ENCODE results near the gene PSMA3.

Gene PSMA3

DNA sequence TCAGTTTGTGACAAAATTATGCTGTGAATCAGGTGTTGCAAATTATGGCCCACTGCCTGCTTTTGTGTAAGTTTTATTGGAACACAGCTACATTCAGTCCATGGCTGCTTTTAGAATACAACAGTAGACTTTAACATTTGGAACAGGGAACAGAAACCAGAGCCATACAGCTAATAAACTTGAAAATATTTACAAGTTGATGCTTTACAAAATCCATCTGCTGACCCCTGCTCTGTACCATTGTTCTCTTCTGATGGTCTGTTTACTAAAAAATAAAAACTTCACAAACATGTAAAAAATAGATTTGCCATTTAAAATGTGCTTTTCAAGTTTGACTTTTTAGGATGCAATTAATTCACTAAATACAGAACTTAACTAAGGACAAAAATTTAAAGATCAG lies 20.8 kb downstream of the PSMA3 start:
- H3K9me3 ChIP-seq = no peaks in the 10 kb centered on the region

DNA sequence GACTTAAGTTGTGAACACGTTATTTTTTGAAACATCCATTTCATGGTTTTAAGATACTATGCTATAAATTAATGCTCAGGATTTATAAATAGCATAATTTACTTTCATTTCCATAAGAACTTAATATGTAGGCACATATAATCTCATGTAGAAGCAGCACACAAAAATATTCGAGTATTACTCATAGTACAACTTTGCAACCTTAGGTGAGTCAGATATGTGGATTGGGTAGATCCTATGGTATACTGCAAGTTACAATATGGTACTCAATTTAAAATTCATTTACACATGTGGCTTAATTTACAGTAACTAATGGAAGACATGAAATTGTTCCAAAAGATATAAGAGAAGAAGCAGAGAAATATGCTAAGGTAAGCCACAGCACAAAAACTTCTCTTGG lies 26.0 kb downstream of the PSMA3 start:
- Histone ChIP-seq H3K36me3 (peaks cover 88% of the 10 kb centered on the region), H3K4me2 (no peak overlapping the region), H3K9me3 (no peaks in the 10 kb centered on the region), H4K20me1 (peaks cover 99% of the 10 kb centered on the region), H3K27ac (no peak overlapping the region), H3K4me1 (peaks cover 12% of the 10 kb centered on the region; the same call in 1 of the 2 replicates), H3K4me3 (no peak overlapping the region), H3K9ac (no peak overlapping the region), H3K27me3 (no peaks in the 10 kb centered on the region)
- no peak for TF ChIP-seq Cebpa-rat (IDR thresholded peaks at IDR 0.05)

More for the DNA sequence above, 20.8 kb downstream of the PSMA3 start:
- peaks cover 98% of the 10 kb centered on the region for H4K20me1 ChIP-seq
- no peak for TF ChIP-seq Cebpa-rat (IDR thresholded peaks at IDR 0.05)
- no peak overlapping the region for H3K4me3 ChIP-seq
- no peak overlapping the region for H3K9ac ChIP-seq
- H3K36me3 ChIP-seq = peaks cover 99% of the 10 kb centered on the region
- no peaks in the 10 kb centered on the region for H3K27me3 ChIP-seq
- H3K4me2 ChIP-seq = no peak overlapping the region
- no peaks in the 10 kb centered on the region for H3K4me1 ChIP-seq
- H3K27ac ChIP-seq = no peak overlapping the region

DNA sequence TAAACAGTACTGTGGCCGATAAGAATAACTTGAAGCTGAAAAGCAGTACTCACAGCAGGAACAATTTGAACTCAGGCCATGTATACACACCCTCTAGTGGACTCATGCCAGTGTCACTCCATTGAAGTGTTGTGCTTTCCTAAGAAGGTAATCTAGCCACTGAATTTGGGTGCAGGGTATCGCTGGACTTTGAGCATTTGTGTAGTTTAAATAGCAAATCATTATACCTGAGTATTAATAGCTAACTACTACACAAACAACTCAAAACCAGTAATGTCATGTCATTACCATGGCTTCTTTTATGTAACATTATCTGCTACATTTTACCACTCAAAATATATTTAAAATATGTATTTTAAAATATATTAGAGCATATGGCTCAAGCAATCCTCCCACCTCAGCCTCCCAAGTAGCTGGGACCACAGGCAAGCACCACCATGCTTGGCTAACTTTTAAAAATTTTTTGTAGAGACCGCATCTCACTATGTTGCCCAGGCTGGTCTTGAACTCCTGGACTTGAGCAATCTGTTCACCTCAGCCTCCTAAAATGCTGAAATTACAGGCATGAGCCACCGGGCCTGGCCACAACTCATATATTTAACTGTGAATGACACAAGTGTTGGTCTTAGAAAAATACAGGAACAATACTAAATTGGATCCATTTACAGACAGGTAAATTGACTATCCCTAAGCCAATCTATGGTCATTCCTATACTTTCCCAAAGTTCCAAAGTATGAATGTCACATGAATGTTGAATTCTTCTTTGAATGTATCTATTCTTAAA lies 28.1 kb downstream of the PSMA3 start:
- no peak overlapping the region for H3K9ac ChIP-seq
- TF ChIP-seq Cebpa-rat (IDR thresholded peaks at IDR 0.05) = no peak
- H3K9me3 ChIP-seq = no peaks in the 10 kb centered on the region
- H3K36me3 ChIP-seq = peaks cover 83% of the 10 kb centered on the region
- H3K27ac ChIP-seq = no peak overlapping the region
- no peak overlapping the region for H3K4me2 ChIP-seq
- no peaks in the 10 kb centered on the region for H3K27me3 ChIP-seq
- no peak overlapping the region for H3K4me3 ChIP-seq
- peaks cover 21% of the 10 kb centered on the region; the same call in 1 of the 2 replicates for H3K4me1 ChIP-seq
- H4K20me1 ChIP-seq = peaks cover 99% of the 10 kb centered on the region

DNA sequence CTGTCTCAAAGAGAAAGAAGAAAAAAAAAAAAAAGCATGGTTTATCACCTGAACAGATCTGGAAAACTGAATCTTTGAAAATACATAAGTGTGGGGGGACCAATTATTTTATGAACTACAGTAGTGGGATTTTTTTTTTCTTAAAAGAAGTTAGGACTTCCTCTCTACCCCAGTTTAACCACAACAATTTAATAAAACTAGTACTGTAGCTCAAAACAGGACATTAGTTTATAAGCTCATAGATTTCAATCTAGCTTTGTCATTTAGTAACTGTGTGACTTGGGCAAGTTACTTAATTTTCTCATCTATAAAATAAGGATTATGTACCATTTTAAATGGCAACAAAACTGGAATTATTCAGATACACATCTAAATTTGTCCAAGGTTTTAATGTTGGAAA lies 30.2 kb downstream of the PSMA3 start:
- Histone ChIP-seq H3K9ac (no peak overlapping the region), H3K4me2 (no peak overlapping the region), H3K27ac (no peak overlapping the region), H3K36me3 (peaks cover 79% of the 10 kb centered on the region), H3K4me1 (peaks cover 21% of the 10 kb centered on the region; the same call in 1 of the 2 replicates), H3K27me3 (no peaks in the 10 kb centered on the region), H3K9me3 (no peaks in the 10 kb centered on the region), H3K4me3 (no peak overlapping the region), H4K20me1 (peaks cover 99% of the 10 kb centered on the region)
- no peak for TF ChIP-seq Cebpa-rat (IDR thresholded peaks at IDR 0.05)

DNA sequence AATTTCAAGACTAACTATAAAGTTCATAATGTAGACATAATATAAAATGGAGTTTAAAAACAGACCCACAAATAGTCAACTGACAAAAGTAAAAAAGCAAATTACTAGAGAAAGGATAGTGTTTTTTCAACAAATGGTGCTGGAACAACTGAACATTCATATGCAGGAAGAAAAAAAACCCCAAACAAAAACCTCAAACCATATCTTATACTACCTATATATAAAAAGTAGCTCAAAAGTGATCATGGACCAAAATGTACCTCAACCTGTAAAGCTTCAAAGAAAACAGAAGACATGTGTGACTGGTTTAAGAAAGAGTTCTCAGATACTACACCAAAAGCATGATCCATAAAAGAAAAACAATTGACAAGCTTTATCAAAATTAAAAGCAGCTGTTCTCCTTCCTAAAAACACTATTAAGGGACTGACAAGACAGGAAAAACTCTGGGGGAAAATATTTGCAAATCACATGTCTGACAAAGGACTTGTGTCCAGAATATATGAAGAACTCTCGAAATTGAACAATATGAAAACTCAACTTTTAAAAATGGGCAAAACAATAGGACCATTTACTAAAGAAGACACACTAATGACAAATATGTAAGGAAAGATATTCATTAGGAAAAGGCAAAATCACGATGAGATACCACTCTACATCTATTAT lies 31.0 kb downstream of the PSMA3 start:
- Histone ChIP-seq H3K4me1 (peaks cover 24% of the 10 kb centered on the region; the same call in 1 of the 2 replicates), H3K9me3 (no peaks in the 10 kb centered on the region), H3K36me3 (peaks cover 76% of the 10 kb centered on the region)

DNA sequence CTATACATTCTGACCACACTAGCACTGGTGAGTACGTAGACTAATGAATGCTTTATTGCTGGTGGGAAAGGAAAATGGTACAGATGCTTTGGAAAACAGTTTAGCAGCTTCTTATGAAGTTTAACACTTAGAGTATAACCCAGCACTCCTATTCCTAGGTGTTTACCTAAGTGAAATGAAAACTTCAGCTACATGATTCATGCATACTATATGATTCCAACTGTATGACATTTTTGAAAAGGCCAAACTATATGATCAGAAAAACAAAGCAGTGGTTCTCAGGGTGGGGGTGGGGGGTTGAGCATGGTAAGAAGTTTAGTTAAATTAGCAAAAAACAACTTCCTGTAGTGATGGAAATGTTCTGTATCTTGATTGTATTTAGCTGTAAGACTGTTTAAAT lies 31.6 kb downstream of the PSMA3 start:
- H4K20me1 ChIP-seq = peaks cover 99% of the 10 kb centered on the region
- no peak for TF ChIP-seq Cebpa-rat (IDR thresholded peaks at IDR 0.05)
- H3K4me1 ChIP-seq = peaks cover 26% of the 10 kb centered on the region
- H3K27me3 ChIP-seq = no peaks in the 10 kb centered on the region
- no peak overlapping the region for H3K27ac ChIP-seq
- no peak overlapping the region for H3K9ac ChIP-seq
- H3K4me2 ChIP-seq = no peak overlapping the region
- no peaks in the 10 kb centered on the region for H3K9me3 ChIP-seq
- no peak overlapping the region for H3K4me3 ChIP-seq
- H3K36me3 ChIP-seq = peaks cover 70% of the 10 kb centered on the region

More for the DNA sequence above, 31.0 kb downstream of the PSMA3 start:
- H3K4me2 ChIP-seq = no peak overlapping the region
- TF ChIP-seq Cebpa-rat (IDR thresholded peaks at IDR 0.05) = no peak
- H3K4me3 ChIP-seq = no peak overlapping the region
- H3K9ac ChIP-seq = no peak overlapping the region
- no peaks in the 10 kb centered on the region for H3K27me3 ChIP-seq
- peaks cover 99% of the 10 kb centered on the region for H4K20me1 ChIP-seq
- H3K27ac ChIP-seq = no peak overlapping the region

DNA sequence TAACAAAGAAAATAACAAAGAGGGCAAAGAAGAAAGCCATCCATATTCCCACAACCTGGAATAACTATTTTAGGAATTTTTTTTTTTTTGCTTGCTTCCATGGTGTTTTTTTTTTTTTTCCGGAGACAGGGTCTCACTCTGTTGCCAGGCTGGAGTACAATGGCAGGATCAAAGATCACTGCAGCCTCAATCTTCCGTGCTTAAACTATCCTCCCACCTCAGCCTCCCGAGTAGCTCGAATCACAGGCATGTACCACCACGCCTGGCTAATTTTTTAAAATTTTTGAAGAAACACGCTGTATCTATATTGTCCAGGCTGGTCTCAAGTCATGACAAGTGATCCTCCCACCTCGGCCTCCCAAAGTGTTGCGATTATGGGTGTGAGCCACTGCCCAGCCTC lies 33.5 kb downstream of the PSMA3 start:
- H3K27me3 ChIP-seq = no peaks in the 10 kb centered on the region
- H4K20me1 ChIP-seq = peaks cover 98% of the 10 kb centered on the region
- no peak for TF ChIP-seq Cebpa-rat (IDR thresholded peaks at IDR 0.05)
- peaks cover 64% of the 10 kb centered on the region for H3K36me3 ChIP-seq
- no peak overlapping the region for H3K4me3 ChIP-seq
- no peak overlapping the region for H3K4me2 ChIP-seq
- no peak overlapping the region for H3K9ac ChIP-seq
- no peaks in the 10 kb centered on the region for H3K9me3 ChIP-seq
- H3K27ac ChIP-seq = no peak overlapping the region
- H3K4me1 ChIP-seq = peaks cover 46% of the 10 kb centered on the region

DNA sequence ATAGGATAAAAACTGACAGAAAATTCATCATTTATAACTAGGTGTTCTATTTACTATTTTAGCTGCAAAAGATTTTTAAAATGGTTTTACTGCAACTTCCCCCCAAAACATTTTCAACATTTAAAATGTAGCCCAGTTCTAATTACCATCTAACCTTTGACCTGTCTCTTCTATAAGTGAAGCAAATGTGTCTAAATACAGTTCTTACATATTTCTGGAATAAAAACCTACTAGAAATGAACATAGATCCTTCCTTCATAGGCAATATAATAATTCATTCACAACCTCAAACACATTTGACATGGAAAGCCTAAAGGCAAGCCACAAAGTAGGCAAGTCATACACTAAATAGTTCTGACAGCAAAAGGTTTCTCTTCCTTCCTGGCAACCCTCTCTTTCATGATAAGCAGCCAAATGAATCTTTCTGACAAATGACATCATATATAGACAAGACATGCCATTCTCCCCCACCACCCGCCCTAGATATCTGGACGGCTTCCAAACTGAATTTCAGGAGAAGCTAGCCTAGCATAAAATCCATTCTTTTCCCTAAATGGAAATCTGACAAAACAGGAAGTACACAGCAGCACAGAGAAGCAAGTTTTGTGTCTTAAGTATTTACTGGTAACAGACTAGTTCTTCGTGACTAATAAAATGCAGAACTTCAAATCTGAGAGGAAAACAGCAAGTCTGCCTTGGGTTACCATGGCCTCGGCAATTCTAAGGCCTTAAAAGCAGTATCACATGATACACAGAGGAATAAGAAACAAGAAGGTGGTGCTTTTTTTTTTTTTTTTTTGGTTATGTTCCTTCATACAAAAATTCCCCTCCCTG lies 36.5 kb downstream of the PSMA3 start:
- Histone ChIP-seq H3K4me3 (no peak overlapping the region), H3K4me1 (peaks cover 31% of the 10 kb centered on the region), H3K27me3 (no peaks in the 10 kb centered on the region), H3K9ac (no peak overlapping the region), H3K9me3 (no peaks in the 10 kb centered on the region), H4K20me1 (peaks cover 98% of the 10 kb centered on the region), H3K4me2 (peak overlapping the region; percentile 25), H3K27ac (peak overlapping the region; percentile 27; the same call in 1 of the 2 replicates), H3K36me3 (peaks cover 74% of the 10 kb centered on the region)
- no peak for TF ChIP-seq Cebpa-rat (IDR thresholded peaks at IDR 0.05)

DNA sequence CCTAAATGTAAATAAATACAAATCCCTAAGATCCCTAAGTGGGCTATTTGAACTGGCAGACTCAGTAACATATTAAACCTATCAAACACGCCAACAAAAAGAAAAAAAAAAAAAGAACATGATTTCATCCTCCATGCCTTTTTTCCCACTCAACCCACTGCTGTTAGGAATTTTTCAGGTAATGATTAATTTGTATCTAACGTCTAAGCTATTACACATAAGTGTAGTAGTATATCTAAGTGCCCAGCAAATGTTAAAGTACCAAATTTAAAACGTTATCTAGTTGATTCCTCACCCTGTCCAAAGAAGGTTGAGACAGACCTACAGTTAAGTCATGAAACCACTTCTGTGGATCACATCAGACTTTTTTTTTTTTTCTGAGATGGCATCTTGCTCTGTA lies 37.3 kb downstream of the PSMA3 start:
- H3K36me3 ChIP-seq = peaks cover 76% of the 10 kb centered on the region
- TF ChIP-seq Cebpa-rat (IDR thresholded peaks at IDR 0.05) = no peak
- H3K27ac ChIP-seq = no peak overlapping the region
- no peak overlapping the region for H3K9ac ChIP-seq
- H3K4me1 ChIP-seq = peaks cover 26% of the 10 kb centered on the region
- no peaks in the 10 kb centered on the region for H3K9me3 ChIP-seq
- H3K4me3 ChIP-seq = no peak overlapping the region
- H3K4me2 ChIP-seq = peak overlapping the region; percentile 25
- H3K27me3 ChIP-seq = no peaks in the 10 kb centered on the region
- H4K20me1 ChIP-seq = peaks cover 98% of the 10 kb centered on the region

Measured in BLaER1 (cell line).